GM11168 (cell line): Measurements from ENCODE around the gene F12.

Experiments
- in situ Hi-C: fragments of 300-500 bp; cut with MboI; formaldehyde crosslinking; loops from one replicate; pipeline ENCODE4 v1.12.0; 2022; ENCODE audit warnings: low sequenced_read_pairs; ENCODE audit not compliant: unreplicated experiment

The F12 gene

DNA sequence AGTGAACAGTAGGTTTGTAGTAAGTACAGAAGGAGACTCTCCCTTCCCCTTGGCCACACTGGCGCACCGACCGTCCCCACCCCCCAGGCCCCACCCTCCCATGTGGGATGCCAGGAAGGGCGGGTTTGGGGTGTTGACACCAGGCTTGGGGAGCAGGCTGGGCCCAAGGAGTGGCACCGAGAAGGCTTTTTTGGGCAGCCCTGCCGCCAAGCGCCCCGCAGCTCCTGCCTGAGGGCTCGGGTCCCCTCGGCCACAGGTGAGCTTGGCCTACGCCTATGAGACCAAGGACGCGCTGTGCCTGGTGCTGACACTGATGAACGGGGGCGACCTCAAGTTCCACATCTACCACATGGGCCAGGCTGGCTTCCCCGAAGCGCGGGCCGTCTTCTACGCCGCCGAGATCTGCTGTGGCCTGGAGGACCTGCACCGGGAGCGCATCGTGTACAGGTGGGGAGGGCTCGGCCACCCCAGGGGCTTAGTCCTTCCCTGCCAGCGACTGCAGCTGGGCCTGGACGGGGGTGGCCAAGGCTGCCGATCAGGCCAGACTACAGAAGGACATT lies 24.4 kb upstream of the F12 start:
- in situ Hi-C loops: no loop called here

DNA sequence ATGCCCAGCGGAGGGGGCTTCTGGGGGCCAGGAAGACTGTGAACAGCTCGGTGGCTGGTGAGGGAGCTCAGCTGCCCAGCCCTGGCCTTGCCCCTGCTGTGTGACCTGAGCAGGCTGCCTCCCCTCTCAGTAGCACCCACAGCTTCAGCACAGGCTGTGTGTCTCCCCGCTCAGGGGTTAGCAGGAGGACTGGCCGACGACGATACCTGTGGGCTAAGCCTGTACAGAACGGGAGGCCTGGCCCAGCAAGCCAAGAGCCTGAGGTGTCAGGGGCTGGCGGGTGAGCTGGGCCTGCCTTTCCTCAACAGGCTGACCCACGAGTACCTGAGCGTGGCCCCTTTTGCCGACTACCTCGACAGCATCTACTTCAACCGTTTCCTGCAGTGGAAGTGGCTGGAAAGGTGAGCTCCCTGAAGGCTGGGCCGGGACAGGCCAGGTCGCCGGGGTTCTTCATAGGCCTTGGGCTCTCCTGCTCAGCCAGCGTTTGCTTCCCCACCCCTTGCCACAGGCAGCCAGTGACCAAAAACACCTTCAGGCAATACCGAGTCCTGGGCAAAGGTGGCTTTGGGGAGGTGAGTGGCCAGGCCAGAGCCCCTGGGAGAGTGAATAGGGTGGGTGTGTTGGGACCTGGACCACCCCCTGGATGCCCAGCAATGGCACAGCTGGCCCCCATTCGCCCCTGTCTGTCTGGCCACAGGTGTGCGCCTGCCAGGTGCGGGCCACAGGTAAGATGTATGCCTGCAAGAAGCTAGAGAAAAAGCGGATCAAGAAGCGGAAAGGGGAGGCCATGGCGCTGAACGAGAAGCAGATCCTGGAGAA lies 23.7 kb upstream of the F12 start:
- in situ Hi-C loops: no loop called here

DNA sequence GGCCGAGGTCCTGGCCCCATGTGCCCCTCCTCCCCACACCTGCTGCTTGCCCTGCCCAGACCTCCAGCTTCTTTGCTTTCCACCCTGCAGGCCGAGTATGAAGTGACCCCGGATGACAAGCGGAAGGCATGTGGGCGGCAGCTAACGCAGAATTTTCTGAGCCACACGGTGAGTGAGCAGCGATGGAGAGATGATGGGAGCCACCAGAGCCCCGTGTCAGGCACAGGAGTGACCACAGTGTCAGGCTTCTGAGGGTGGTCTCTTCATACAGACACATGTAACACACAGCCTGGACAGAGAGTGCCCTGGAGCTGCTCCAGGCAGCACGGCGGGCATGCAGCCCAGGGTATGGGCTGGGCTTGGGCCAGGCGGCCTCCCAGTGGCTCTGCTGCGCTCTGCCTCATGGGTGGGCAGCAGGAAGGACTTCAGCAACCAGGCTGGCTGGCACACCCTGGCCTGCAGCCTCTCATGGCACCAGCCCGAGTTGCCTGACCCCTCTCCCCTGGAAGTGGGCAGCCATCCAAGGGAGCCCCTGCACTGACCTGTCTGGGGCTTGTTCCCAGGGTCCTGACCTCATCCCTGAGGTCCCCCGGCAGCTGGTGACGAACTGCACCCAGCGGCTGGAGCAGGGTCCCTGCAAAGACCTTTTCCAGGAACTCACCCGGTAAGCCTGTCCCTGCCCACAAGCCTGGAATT lies 22.9 kb upstream of the F12 start:
- in situ Hi-C loops: no loop called here

DNA sequence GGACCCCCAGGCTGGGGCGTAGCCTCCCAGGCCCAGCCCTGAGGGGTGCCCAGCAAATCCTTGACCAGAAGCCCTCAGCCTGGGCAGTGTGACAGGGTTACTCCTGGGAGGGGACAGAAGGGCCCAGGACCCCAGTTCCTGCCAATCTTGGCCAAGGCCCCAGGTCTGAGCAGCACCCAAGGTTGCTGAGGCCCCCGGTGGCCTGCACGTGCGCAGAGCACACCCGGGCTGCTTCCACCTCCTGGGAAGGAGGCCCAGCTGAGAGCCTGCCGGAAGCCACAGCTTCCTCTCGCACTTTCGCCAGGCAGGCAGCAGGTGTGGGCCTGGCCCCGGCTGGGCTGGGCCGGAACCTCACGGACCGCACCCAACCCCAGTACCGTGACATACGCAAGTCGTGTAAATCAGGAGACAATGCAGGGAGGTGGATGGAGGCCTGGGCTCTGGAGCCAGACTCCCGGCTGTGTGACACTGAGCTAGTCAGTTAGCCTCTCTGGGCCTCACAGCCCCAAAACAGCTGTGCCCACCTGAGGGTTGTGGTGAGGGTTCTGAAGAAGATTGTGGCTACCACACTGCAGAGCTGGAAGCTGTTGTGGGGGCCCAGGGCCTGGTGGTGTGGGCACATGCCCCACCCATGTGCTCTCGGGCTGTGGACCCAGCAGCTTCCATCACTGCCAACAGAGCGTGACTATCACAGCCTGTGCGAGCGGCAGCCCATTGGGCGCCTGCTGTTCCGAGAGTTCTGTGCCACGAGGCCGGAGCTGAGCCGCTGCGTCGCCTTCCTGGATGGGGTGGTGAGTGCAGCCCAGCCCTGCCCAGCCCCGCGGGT lies 22.2 kb upstream of the F12 start:
- in situ Hi-C loops: no loop called here

DNA sequence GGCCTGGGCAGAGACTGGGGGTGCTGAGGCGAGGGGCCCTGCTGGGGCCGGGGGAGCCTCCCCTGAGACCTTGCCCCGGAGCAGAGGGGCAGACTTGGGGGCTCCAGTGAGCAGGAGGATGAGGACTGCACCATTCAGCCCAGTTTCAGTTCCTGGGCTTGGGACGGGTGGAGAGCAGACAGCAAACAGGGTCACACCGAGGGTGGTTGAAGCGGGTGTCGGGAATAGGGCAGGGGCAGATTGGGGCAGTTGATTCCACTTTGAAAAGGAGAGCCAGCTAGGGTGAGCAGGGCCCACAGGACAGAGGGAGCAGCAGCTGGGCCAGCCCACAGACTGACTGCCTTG lies 21.6 kb upstream of the F12 start:
- in situ Hi-C loops: no loop called here

DNA sequence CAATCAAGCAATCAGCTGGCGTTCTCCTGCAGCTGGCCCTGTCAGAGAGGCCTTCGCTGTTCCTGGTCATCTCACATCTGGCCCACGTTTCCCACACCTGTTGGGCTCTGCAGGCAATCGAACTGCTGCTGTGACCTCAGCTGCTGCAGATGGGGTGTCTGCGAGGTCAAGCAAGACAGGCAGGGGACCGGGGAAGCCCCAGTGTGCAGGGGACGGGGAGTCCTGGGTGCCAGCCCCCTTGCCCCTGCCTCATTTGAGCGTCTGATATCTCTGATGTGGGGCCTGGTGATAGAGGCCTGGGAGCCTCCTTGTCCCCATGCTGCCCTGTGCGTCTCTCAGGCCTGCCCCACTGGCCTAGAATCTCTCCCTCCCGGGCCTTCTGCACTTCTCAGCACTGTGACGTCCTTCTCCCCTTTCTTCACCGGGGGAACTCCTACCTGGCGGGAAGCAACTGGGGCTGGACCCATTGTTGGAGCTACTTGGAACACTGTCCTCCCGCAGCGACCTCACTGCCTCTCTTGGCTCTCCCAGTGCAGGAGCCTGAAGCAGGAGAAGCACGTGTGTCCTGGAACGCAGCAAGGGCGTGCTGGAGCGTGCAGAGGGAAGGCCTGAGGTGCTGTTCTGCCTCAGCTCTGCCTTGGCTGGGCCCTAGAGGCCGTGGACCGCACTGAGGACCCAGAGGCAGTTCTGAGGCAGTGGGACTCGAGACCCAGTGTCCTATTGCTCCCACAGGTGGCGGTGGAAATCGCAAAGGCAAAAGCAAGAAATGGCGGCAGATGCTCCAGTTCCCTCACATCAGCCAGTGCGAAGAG lies 21.0 kb upstream of the F12 start:
- in situ Hi-C loops: no loop called here

DNA sequence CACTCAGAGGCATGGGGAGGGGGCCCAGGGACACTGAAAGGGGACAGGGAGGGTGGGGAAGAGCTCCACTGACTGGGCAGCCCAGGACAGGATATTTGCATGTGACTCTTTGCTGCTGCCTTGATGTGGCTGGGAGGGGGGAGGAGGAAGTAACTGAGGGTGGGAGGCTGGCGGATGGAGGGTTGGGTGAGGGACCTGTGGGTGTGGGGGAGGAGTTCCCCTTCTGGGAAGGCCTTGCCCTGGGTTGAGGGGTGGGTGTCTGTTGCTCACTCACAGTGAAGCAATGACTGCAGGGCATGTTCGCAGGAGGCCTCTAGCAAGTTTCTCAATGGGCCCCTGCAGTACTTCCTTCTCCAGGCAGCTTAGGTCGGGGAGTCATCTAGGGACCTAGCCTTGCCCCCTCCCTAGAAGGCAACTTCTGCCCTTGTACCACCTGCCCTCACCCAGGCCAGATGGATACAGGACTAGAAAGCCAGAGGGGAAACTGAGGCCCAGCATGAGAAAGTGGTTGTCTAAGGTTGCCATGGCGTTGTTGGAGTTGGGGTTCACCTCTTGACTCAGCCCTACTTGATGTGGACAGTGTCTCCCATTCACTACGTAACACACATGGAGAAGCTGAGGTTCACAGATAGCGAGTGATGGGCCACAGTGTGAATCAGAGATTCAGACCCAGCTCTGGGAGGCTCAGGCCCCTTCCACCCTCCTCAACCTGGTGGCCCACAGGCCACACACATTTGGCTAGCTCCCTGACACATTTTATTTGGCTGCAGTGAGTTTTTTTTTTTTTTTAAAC lies 20.1 kb upstream of the F12 start:
- in situ Hi-C loops: no loop called here

DNA sequence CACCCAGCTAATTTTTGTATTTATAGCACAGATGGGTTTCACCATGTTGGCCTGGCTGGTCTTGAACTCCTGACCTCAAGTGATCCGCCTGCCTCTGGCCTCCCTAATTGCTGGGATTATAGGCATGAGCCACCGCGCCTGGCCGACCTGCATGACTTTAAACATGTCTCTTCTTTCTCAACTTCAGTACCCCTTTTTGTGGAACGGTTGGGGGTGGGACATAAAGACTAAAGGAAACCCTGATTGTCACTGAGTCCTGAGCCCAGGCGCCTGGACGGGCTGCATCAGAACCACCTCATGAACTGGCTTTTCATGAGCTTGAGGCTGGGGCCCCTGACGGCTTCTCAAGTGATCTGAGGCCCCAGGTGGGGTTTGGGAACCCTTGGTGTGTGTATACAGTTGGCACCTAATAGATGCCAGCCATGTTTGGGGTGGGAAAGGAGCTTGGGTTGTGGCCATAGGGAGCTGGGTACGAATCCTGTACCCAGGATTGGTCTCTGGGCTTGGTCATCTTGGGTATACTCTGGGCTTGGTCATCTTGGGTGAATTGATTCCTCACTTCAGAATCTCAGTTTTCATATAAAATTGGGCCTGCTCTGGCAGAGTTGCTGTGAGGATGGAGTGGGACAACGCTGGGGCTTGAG lies 19.3 kb upstream of the F12 start:
- in situ Hi-C loops: no loop called here

DNA sequence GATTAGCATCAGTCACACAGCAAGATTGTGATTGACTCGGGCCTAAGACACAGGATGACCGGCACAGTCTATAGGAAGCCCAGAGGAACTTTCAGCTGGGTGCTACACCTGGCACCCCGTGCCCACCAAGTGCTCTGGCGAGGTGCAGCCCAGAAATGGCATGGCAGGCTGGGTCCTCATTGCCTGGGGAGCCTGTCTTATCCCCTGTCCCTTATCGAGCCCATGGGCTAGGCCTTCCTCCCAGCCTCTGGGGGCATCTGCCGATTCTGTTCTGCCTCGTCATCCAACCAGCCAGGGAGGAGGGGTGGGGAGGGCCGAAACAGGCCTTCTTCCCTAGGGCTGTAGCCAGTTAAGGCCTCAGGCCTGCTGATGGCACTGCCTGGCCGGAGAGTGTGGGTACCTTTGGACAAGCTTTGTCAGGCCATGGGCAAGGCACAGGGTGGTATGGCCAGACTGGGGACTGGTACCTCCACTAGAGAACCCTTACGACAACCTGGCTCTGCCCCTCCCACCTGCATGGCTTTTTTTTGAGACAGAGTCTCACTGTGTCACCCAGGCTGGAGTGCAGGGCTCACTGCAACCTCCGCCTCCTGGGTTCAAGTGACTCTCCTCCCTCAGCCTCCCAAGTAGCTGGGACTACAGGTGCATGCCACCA lies 18.7 kb upstream of the F12 start:
- in situ Hi-C loops: no loop called here

DNA sequence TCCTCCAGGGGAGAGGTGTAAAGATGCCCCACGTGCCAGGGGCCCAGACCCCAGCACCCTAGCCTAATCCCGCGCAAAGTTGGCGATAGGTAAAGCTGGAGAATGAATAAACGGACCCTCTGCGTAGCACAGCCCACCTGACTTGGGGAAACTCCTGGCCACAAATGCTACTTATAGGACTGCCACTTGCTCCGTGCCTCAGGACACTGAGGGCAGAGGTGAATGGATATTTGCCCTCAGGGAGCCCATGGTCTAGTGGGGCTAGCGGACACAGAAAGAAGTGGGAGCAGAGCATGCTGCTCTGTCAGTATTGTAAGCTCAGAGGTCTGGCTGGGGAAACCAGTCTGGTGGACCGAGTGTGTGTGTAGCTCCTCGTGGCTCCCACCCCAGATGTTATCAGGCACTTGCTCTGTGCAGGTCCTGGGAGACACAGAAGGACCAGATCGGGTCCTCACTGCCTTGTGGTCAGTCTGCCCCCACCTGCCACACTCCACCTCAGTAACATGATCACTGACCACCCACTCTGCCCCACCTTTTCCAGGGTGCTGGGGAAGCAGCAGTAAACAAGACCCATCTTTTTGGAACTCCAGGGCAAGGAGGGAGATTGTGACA lies 18.0 kb upstream of the F12 start:
- in situ Hi-C loops: no loop called here

DNA sequence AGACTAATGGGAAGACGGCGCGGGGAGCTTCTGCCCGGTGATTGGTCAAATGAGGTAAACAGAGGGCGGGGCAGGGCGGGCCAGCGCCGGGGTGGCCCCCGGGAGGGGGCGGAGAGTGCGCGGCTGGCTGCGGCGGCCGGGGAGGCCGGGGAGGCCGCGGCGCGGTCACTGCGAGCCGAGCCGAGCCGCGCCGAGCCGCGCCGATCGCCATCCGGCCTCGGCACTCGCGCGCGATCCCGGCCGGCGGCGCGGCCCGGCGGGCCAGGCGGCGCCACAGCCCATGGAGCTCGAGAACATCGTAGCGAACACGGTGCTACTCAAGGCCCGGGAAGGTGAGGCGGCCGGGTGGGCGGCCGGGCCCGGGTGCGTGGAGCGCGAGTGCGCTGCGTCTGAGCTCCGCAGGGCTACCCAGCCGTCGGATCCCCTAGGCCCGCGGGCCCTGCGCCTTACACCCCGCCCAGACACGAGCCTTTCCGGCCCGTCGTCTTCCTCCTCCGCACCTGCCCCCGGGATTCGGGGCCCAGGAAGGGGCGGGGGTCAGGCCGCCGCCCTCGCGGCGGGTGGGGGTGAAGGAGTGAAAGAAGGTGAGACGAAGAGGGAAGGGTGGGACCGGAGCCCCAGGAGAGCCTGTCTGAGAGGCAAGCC lies 17.3 kb upstream of the F12 start, which contains the start of gene GRK6:
Gene GRK6 (plus strand): TSS at position 111 of the 645 bp plus-strand sequence. CDS start 170 bp downstream, at position 281.
- in situ Hi-C loops: no loop called here

DNA sequence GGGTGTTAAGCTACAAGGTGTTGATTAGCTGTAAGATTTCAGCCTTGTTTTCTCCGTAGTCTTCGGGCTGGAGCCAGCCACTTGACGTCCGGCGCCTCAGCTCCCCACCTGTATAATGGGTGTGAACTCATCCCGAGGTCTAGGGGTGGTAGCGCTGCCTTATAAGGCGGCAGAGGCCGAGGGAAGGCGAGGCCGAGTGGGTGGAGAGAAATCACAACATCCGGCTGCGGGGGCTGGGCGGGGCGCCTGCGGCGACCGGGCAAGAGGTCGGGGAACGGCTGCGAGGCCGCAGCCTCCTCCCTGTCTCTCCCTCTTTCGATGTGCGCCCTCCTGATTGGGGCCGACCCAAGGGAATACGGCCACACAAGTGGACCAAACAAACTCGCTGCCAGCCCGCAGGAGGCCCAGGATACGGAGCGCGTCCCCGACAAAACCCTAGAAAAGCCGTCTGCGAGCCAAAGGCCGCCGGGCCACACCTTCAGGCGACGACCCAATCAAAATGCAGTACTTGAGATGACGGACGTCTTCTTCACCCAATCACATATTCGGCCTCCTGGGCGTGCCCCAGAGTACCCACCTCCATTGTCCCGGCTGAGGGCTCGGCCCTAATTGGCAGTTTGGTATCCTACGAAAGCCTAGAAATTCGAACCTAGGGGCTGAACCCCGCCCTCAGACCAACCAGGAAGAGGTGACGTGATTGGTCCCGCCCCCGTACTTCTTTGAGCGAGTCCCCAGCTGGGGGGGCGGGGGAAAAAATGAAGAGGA lies 16.6 kb upstream of the F12 start:
- in situ Hi-C loops: no loop called here

DNA sequence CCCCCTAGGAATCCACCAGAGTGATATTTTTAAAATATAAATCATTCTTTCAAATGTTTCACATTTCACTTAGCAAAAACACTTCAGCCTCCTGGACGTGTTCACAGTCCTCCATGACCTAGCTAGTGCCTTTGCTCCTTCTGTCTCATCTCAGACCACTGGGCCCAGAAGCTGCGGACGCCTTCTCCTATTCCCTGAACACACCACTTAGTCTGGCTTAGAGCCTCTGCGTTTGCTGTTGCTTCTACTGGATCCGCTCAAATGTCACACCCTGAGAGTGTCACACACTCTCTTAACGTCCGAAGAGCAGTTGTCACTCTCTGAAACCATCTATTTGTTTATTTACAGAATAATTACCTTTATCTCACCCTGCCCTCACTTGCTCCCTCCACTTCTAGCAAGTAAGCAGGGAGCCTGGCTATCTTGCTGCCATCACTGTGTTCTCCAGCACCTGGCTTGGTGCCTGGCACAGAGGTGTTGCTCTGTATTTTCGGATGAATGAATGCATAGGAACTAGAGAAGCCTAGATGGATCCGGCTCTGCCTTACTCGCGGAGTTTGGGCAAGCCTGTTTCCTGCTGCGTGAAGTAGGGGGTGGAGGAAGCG lies 15.9 kb upstream of the F12 start:
- in situ Hi-C loops: no loop called here

DNA sequence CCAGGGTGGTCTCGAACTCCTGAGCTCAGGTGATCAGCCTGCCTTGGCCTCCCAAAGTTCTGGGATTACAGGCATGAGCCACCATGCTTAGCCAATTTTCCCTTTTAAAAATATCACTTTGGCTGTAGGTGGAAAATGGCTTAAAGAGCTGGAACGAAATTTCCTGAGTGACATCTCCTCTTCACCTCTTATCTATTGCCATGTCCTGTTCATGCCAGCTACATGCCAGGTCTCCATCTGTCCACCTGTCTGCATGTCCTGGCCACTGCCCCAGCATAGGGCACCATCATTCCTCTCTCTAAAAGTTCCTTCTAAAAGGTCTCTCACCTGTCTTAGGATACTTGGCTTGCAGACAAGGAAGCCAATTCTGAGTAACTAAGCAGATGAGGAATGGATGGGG lies 14.3 kb upstream of the F12 start:
- in situ Hi-C loops: no loop called here

DNA sequence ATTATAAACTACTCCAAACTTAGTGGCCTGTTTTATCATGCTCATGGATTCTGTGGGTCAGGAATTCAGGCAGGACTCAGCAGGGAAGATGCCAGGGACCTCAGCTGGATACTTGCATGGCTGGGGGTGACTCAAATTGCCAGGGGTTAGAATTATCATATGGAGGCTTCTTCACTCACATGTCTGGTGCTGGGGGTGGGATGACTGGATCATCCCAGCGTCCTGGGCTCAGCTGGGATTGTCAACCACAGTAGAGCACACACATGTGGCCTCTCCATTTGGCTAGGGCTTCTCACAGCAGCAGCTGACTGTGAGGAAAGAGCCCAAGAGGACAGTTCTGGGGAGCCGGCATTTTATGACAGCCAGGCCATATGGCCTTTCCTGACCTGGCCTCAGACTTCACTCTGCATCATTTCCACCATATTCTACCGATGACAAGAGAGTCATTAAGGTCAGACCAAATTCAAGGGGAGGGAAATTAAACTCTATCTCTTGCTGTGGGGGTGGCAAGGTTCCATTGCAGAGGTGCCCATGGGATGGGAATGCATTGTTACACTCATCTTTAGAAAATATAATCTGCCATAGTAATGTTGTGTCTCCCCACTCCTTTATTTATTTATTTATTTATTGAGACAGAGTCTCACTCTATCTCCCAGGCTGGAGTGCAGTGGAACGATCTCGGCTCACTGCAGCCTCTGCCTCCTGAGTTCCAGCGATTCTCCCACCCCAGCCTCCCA lies 11.9 kb upstream of the F12 start:
- in situ Hi-C loops: no loop called here
